PC-3 (cell line): Measurements from ENCODE around the gene AP3S2.

Experiments used
- EZH2 ChIP-seq: fragments of 300-600 bp; sonication (generic); IDR thresholded peaks from one replicate; pipeline ENCODE4 v1.6.1; 2017; ENCODE audit warnings: antibody characterized with exemption, mild to moderate bottlenecking, low read length; ENCODE audit not compliant: unreplicated experiment
- EZH2phosphoT487 ChIP-seq: fragments of 300-600 bp; sonication (generic); IDR thresholded peaks from 2 replicates; pipeline ENCODE4 v1.6.1; 2018; ENCODE audit warnings: mild to moderate bottlenecking, antibody characterized with exemption, low read length, borderline replicate concordance
- TF ChIP-seq, protein P1 (sequence below): fragments of 300-600 bp; sonication (generic); conservative IDR thresholded peaks from 2 replicates; pipeline ENCODE4 v1.5.1; 2017; ENCODE audit warnings: antibody characterized with exemption, low read depth, mild to moderate bottlenecking, low read length

DNA sequence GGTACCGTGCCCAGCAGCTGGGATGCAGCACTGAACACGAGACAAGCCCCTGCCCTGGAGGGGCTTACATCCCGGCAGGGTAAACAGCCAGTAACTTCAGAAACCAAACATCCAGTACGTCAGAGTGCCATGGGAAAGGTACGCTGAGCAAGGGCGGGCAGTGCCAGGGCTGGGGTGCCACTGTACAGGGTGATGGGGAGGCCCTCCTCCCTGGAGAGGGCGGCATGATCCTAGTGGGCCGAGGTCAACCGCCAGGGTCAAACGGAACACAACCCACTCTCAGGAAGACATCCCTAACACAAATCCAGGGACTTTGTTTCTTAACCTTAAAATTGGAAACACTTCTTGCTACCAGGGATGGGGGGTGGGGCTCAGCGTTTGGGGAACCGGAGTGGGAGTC lies 63.2 kb downstream of the AP3S2 start:
- TF ChIP-seq, protein P1, sequence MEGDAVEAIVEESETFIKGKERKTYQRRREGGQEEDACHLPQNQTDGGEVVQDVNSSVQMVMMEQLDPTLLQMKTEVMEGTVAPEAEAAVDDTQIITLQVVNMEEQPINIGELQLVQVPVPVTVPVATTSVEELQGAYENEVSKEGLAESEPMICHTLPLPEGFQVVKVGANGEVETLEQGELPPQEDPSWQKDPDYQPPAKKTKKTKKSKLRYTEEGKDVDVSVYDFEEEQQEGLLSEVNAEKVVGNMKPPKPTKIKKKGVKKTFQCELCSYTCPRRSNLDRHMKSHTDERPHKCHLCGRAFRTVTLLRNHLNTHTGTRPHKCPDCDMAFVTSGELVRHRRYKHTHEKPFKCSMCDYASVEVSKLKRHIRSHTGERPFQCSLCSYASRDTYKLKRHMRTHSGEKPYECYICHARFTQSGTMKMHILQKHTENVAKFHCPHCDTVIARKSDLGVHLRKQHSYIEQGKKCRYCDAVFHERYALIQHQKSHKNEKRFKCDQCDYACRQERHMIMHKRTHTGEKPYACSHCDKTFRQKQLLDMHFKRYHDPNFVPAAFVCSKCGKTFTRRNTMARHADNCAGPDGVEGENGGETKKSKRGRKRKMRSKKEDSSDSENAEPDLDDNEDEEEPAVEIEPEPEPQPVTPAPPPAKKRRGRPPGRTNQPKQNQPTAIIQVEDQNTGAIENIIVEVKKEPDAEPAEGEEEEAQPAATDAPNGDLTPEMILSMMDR: no peak
- TF ChIP-seq EZH2 (no peak), EZH2phosphoT487 (no peak)
